HL-60/S4 treated with retinoic acid at 250 ng/mL for 4 days and 3 days (cell line): Measurements from ENCODE around the gene APBB1IP.
"Not testable (repeated sequence)": the region's sequence is repeated elsewhere in the genome, so short reads cannot be mapped to it uniquely, and the experiment has no call there.

Experiments
- in situ Hi-C: fragments of 300-500 bp; cut with MboI; formaldehyde crosslinking; loops from 2 replicates; pipeline ENCODE4 v1.7.0; 2022; ENCODE audit warnings: low sequenced_read_pairs

Gene APBB1IP

GRCh38 chr10:26606389-26606877, 168.3 kb downstream of the APBB1IP start:
- in situ Hi-C loops: not testable (repeated sequence)

- in situ Hi-C loops: no loop called here
These were observed 174.2 kb downstream of the APBB1IP start for GRCh38 chr10:26612151-26612915.
